Measurements from ENCODE around the gene MPIG6B.

MPIG6B gene
- long read RNA-seq = 0 reads

GRCh38 chr6:31723245-31723979, at the start of gene MPIG6B:
Gene MPIG6B, plus strand, starts transcription at chr6:31723373. Its CDS starts 11 bp downstream, at chr6:31723384.
- no peak for DNase-seq (ENCODE audit: low read depth in 1 of 2, low spot score in 1 of 2)
- no peak within 1 kb of the TSS for H3K27ac ChIP-seq (replicated peaks)
- no peaks in the 10 kb centered on the region for H3K27me3 ChIP-seq (ENCODE audit: insufficient read depth, poor library complexity, severe bottlenecking)
- no peak within 1 kb of the TSS for H3K4me3 ChIP-seq (replicated peaks; ENCODE audit: insufficient read depth, low read length)
- TF ChIP-seq SPI1 (IDR thresholded peaks at IDR 0.05; ENCODE audit: borderline replicate concordance, low read depth) = no peak
- no peak for TF ChIP-seq REST (IDR thresholded peaks at IDR 0.05; ENCODE audit: insufficient replicate concordance, low read depth)
- no peak for TF ChIP-seq CTCF (IDR thresholded peaks at IDR 0.05; ENCODE audit: insufficient read depth, low read length)
- no peak for TF ChIP-seq GABPA (IDR thresholded peaks at IDR 0.05; ENCODE audit: low read depth)
- no peak for TF ChIP-seq POLR2AphosphoS5 (IDR thresholded peaks at IDR 0.05; ENCODE audit: low read depth)

- Histone ChIP-seq H3K27ac (replicated peaks) (no peak overlapping the region), H3K27me3 (ENCODE audit: insufficient read depth, poor library complexity, severe bottlenecking) (no peaks in the 10 kb centered on the region), H3K4me3 (replicated peaks; ENCODE audit: insufficient read depth, low read length) (no peak overlapping the region)
- TF ChIP-seq SPI1 (IDR thresholded peaks at IDR 0.05; ENCODE audit: borderline replicate concordance, low read depth) (peak; percentile 45; the same call in 1 of the 2 replicates), GABPA (IDR thresholded peaks at IDR 0.05; ENCODE audit: low read depth) (no peak)
- DNase-seq (ENCODE audit: low read depth in 1 of 2, low spot score in 1 of 2) = no peak
Measured at GRCh38 chr6:31676322-31676903, 46.8 kb upstream of the MPIG6B start.

GRCh38 chr6:31676904-31677303, 46.3 kb upstream of the MPIG6B start:
- Histone ChIP-seq H3K27me3 (ENCODE audit: insufficient read depth, poor library complexity, severe bottlenecking) (no peaks in the 10 kb centered on the region), H3K27ac (replicated peaks) (no peak overlapping the region), H3K4me3 (replicated peaks; ENCODE audit: insufficient read depth, low read length) (no peak overlapping the region)
- no peak for DNase-seq (ENCODE audit: low read depth in 1 of 2, low spot score in 1 of 2)
- no peak for TF ChIP-seq GABPA (IDR thresholded peaks at IDR 0.05; ENCODE audit: low read depth)
- TF ChIP-seq SPI1 (IDR thresholded peaks at IDR 0.05; ENCODE audit: borderline replicate concordance, low read depth) = no peak
- TF ChIP-seq REST (IDR thresholded peaks at IDR 0.05; ENCODE audit: insufficient replicate concordance, low read depth) = no peak
- no peak for TF ChIP-seq CTCF (IDR thresholded peaks at IDR 0.05; ENCODE audit: insufficient read depth, low read length)
- no peak for TF ChIP-seq POLR2AphosphoS5 (IDR thresholded peaks at IDR 0.05; ENCODE audit: low read depth)

GRCh38 chr6:31677955-31678354, 45.2 kb upstream of the MPIG6B start:
- TF ChIP-seq POLR2AphosphoS5 (IDR thresholded peaks at IDR 0.05; ENCODE audit: low read depth) (no peak), SPI1 (IDR thresholded peaks at IDR 0.05; ENCODE audit: borderline replicate concordance, low read depth) (no peak), GABPA (IDR thresholded peaks at IDR 0.05; ENCODE audit: low read depth) (no peak), REST (IDR thresholded peaks at IDR 0.05; ENCODE audit: insufficient replicate concordance, low read depth) (no peak)
- Histone ChIP-seq H3K4me3 (replicated peaks; ENCODE audit: insufficient read depth, low read length) (no peak overlapping the region), H3K27me3 (ENCODE audit: insufficient read depth, poor library complexity, severe bottlenecking) (no peaks in the 10 kb centered on the region), H3K27ac (replicated peaks) (no peak overlapping the region)
- DNase-seq (ENCODE audit: low read depth in 1 of 2, low spot score in 1 of 2) = no peak

Measured in HL-60 (cell line).